Hematopoietic multipotent progenitor cell treated with erythropoietin and hydrocortisone succinate and interleukin-3 and kit ligand, for 4 days (in vitro differentiated cells): ENCODE measurements around the gene TMEM100.

Experiments used
- DNase-seq: peaks from one replicate; pipeline ENCODE4 v3.0.0-alpha.2; 2015

The TMEM100 gene

GRCh38 chr17:55717898-55718735 lies 4.5 kb downstream of the TMEM100 start:
- peak; percentile 86 for DNase-seq

GRCh38 chr17:55717432-55717831 lies 5.2 kb downstream of the TMEM100 start:
- DNase-seq: no peak

- no peak for DNase-seq
These were observed 11.7 kb downstream of the TMEM100 start for GRCh38 chr17:55710829-55711496.

GRCh38 chr17:55710410-55710809 lies 12.3 kb downstream of the TMEM100 start:
- DNase-seq: no peak

GRCh38 chr17:55709984-55710383 lies 12.7 kb downstream of the TMEM100 start:
- no peak for DNase-seq

- DNase-seq: no peak
These were observed 13.2 kb downstream of the TMEM100 start for GRCh38 chr17:55709440-55709839.

- no peak for DNase-seq
These were observed 14.3 kb downstream of the TMEM100 start for GRCh38 chr17:55708175-55708974.

GRCh38 chr17:55706808-55707773 lies 15.6 kb downstream of the TMEM100 start:
- DNase-seq: no peak

- no peak for DNase-seq
These were observed 16.8 kb downstream of the TMEM100 start for GRCh38 chr17:55705847-55706246.

GRCh38 chr17:55704401-55704800 lies 18.3 kb downstream of the TMEM100 start:
- no peak for DNase-seq

GRCh38 chr17:55702150-55702549 lies 20.5 kb downstream of the TMEM100 start:
- DNase-seq: peak; percentile 9

GRCh38 chr17:55699181-55699860 lies 23.3 kb downstream of the TMEM100 start:
- no peak for DNase-seq

- no peak for DNase-seq
These were observed 28.3 kb downstream of the TMEM100 start for GRCh38 chr17:55694286-55694910.

- DNase-seq: no peak
These were observed 29.1 kb downstream of the TMEM100 start for GRCh38 chr17:55693254-55694216.

- no peak for DNase-seq
These were observed 30.4 kb downstream of the TMEM100 start for GRCh38 chr17:55692276-55692675.

- DNase-seq: no peak
These were observed 31.0 kb downstream of the TMEM100 start for GRCh38 chr17:55691666-55692065.

GRCh38 chr17:55690105-55690508 lies 32.6 kb downstream of the TMEM100 start:
- DNase-seq: peak; percentile 29

- no peak for DNase-seq
These were observed 33.0 kb downstream of the TMEM100 start for GRCh38 chr17:55689672-55690071.

- DNase-seq: no peak
These were observed 34.6 kb downstream of the TMEM100 start for GRCh38 chr17:55688057-55688456.

GRCh38 chr17:55687037-55687436 lies 35.6 kb downstream of the TMEM100 start:
- DNase-seq: no peak
